Posterior vena cava (tissue), 2 donors: ENCODE results near the gene GPR158. TPM values are rescaled to one million over a fixed set of nuclear protein-coding genes. Genes with fewer than 3 reads are reported as not detected.
"Not testable (repeated sequence)": the region's sequence is repeated elsewhere in the genome, so short reads cannot be mapped to it uniquely, and the experiment has no call there.

Experiments used
- DNase-seq: peaks from one replicate; pipeline ENCODE4 v3.0.0-alpha.2; 2020; ENCODE audit warnings: low spot score
- intact Hi-C, 2 donors: fragments of 100-400 bp; cut with DNase I; formaldehyde crosslinking; loops; one replicate each; pipeline versions ENCODE4 v1.14.1 to v1.14.2; 2022 to 2023
- total RNA-seq, 2 donors: library from RNA; stranded (reverse); fragmentation: NEBNext Ultra II Directional; extraction: Animal tissue kit (Norgen Biotek cat#: 25700); gene quantifications; one replicate each; pipeline ENCODE4 v1.2.1, GENCODE V29; 2021
- donor health status: DM: yes; HTN: yes; CAD: no.
- donor health status: DM: yes; HTN: yes; CAD: no.

Gene GPR158
- total RNA-seq, 2 donors from 2014 or later, result 0.05 TPM

GRCh38 chr10:25288181-25288580, 113.4 kb downstream of the GPR158 start:
- no peak for DNase-seq
- intact Hi-C loops, result no loop called here

- no peak for DNase-seq
- intact Hi-C loops, result no loop called here
Observed at GRCh38 chr10:25294032-25294926, 119.5 kb downstream of the GPR158 start.

- no peak for DNase-seq
- intact Hi-C loops, result no loop called here
Observed at GRCh38 chr10:25296324-25296723, 121.5 kb downstream of the GPR158 start.

GRCh38 chr10:25297466-25297865, 122.7 kb downstream of the GPR158 start:
- intact Hi-C loops, result no loop called here
- DNase-seq, result no peak

- intact Hi-C loops, result no loop called here
- no peak for DNase-seq
Observed at GRCh38 chr10:25300073-25300472, 125.3 kb downstream of the GPR158 start.

GRCh38 chr10:25304606-25305005, 129.8 kb downstream of the GPR158 start:
- intact Hi-C loops, result no loop called here
- DNase-seq, result no peak

- intact Hi-C loops, result no loop called here
- no peak for DNase-seq
Observed at GRCh38 chr10:25306386-25306785, 131.6 kb downstream of the GPR158 start.

- intact Hi-C loops, result no loop called here
- DNase-seq, result no peak
Observed at GRCh38 chr10:25308278-25308677, 133.5 kb downstream of the GPR158 start.

- intact Hi-C loops, DNase-seq: not testable (repeated sequence)
Observed at GRCh38 chr10:25317596-25318211, 142.9 kb downstream of the GPR158 start.

- no peak for DNase-seq
- intact Hi-C loops, result no loop called here
Observed at GRCh38 chr10:25327273-25327672, 152.5 kb downstream of the GPR158 start.

GRCh38 chr10:25328361-25328760, 153.6 kb downstream of the GPR158 start:
- DNase-seq, result no peak
- intact Hi-C loops, result no loop called here

GRCh38 chr10:25329587-25329986, 154.8 kb downstream of the GPR158 start:
- intact Hi-C loops, DNase-seq: not testable (repeated sequence)

GRCh38 chr10:25334445-25334844, 159.6 kb downstream of the GPR158 start:
- intact Hi-C loops, result no loop called here
- DNase-seq, result no peak

GRCh38 chr10:25336330-25336729, 161.5 kb downstream of the GPR158 start:
- intact Hi-C loops, result no loop called here
- DNase-seq, result no peak

GRCh38 chr10:25338271-25338670, 163.5 kb downstream of the GPR158 start:
- no peak for DNase-seq
- intact Hi-C loops, result no loop called here

- intact Hi-C loops, result no loop called here
- DNase-seq, result no peak
Observed at GRCh38 chr10:25339966-25340365, 165.2 kb downstream of the GPR158 start.

- intact Hi-C loops, result no loop called here
- no peak for DNase-seq
Observed at GRCh38 chr10:25349520-25349919, 174.7 kb downstream of the GPR158 start.

GRCh38 chr10:25356609-25357008, 181.8 kb downstream of the GPR158 start:
- DNase-seq, result no peak
- intact Hi-C loops, result no loop called here

GRCh38 chr10:25357269-25357668, 182.5 kb downstream of the GPR158 start:
- DNase-seq, result no peak
- intact Hi-C loops, result no loop called here

- DNase-seq, result no peak
- intact Hi-C loops, result no loop called here
Observed at GRCh38 chr10:25382029-25382810, 207.4 kb downstream of the GPR158 start.
